ENCODE results near the gene KLHL5. TPM values are rescaled to one million over a fixed set of nuclear protein-coding genes. Genes with fewer than 3 reads are reported as not detected.

Gene KLHL5
- total and polyA plus RNA-seq, 4 donors: 14.2 to 65.4 (median 25.6) TPM

- Histone ChIP-seq H3K4me1 (ENCODE audit: control insufficient read depth in 4 of 4, insufficient read depth in 4 of 4, low read length in 3 of 4) (no peaks in the 10 kb centered on the region), H3K9ac (ENCODE audit: low read depth in 1 of 2, low read length in 2 of 2) (no peak overlapping the region), H3K4me3 (ENCODE audit: low read depth in 1 of 3, low read length in 3 of 3) (no peak overlapping the region), H3K27ac (ENCODE audit: low read depth in 1 of 2, low read length in 2 of 2) (no peak overlapping the region), H3K9me3 (ENCODE audit: control insufficient read depth in 4 of 4, low read length in 3 of 4) (no peaks in the 10 kb centered on the region), H3K27me3 (ENCODE audit: control insufficient read depth in 4 of 4, insufficient read depth in 4 of 4, low read length in 3 of 4) (no peaks in the 10 kb centered on the region), H3K36me3 (ENCODE audit: control insufficient read depth in 4 of 4, insufficient read depth in 3 of 4, low read depth in 1 of 4, low read length in 3 of 4) (peaks cover 2 to 25% (median 14%) of the 10 kb centered on the region in 4 donors)
- 91% methylated on average over 6 of the region's 6 CpGs for WGBS
- no peak for TF ChIP-seq ZBTB33 (IDR thresholded peaks at IDR 0.05)
- TF ChIP-seq CTCF (IDR thresholded peaks at IDR 0.05; ENCODE audit: low read depth, low read length, missing input control): no peak
- no peak for TF ChIP-seq ATF3 (IDR thresholded peaks at IDR 0.05)
- no peak for TF ChIP-seq REST (IDR thresholded peaks at IDR 0.05)
- TF ChIP-seq NR2F2 (IDR thresholded peaks at IDR 0.05): no peak
- no peak for TF ChIP-seq JUND (IDR thresholded peaks at IDR 0.05)
- DNase-seq (ENCODE audit: low spot score): no peak
Observed at GRCh38 chr4:39118034-39118658, 56.1 kb downstream of the KLHL5 start.

- no peak overlapping the region for H3K27ac ChIP-seq (ENCODE audit: low read depth in 1 of 2, low read length in 2 of 2)
- peaks cover 2 to 10% (median 6%) of the 10 kb centered on the region in 4 donors for H3K36me3 ChIP-seq (ENCODE audit: control insufficient read depth in 4 of 4, insufficient read depth in 3 of 4, low read depth in 1 of 4, low read length in 3 of 4)
- no peak for DNase-seq (ENCODE audit: low spot score)
- H3K4me3 ChIP-seq (ENCODE audit: low read depth in 1 of 3, low read length in 3 of 3): no peak overlapping the region
- H3K9me3 ChIP-seq (ENCODE audit: control insufficient read depth in 4 of 4, low read length in 3 of 4): peaks cover 0 to 2% (median 0%) of the 10 kb centered on the region in 4 donors
- 97% methylated on average over 1 of the region's 1 CpG for WGBS
- H3K9ac ChIP-seq (ENCODE audit: low read depth in 1 of 2, low read length in 2 of 2): no peak overlapping the region
- H3K27me3 ChIP-seq (ENCODE audit: control insufficient read depth in 4 of 4, insufficient read depth in 4 of 4, low read length in 3 of 4): no peaks in the 10 kb centered on the region
- H3K4me1 ChIP-seq (ENCODE audit: control insufficient read depth in 4 of 4, insufficient read depth in 4 of 4, low read length in 3 of 4): no peaks in the 10 kb centered on the region
- TF ChIP-seq ATF3 (IDR thresholded peaks at IDR 0.05) (no peak), NR2F2 (IDR thresholded peaks at IDR 0.05) (no peak), MAX (IDR thresholded peaks at IDR 0.05) (no peak), ZBTB33 (IDR thresholded peaks at IDR 0.05) (no peak), JUND (IDR thresholded peaks at IDR 0.05) (no peak), GABPA (IDR thresholded peaks at IDR 0.05 in 1 of 2, conservative IDR thresholded peaks at IDR 0.05 in 1 of 2) (no peak), REST (IDR thresholded peaks at IDR 0.05) (no peak), CTCF (IDR thresholded peaks at IDR 0.05; ENCODE audit: low read depth, low read length, missing input control) (no peak), TAF1 (conservative IDR thresholded peaks at IDR 0.05) (no peak), SP1 (IDR thresholded peaks at IDR 0.05) (no peak), RAD21 (IDR thresholded peaks at IDR 0.05) (no peak), FOXA1 (IDR thresholded peaks at IDR 0.05) (no peak)
Observed at GRCh38 chr4:39120418-39120817, 58.4 kb downstream of the KLHL5 start.
